H54 (cell line): Measurements from ENCODE around the gene NRGN.

Experiments used
- DNase-seq: peaks from one replicate; pipeline ENCODE4 v3.0.0; 2011; ENCODE audit warnings: low spot score, mixed read lengths; ENCODE audit not compliant: insufficient read length
- FAIRE-seq: peaks from 3 replicates; lab custom pipeline; 2011; peaks lifted over from hg19 to GRCh38; lab: Jason Lieb, UNC
- POLR2A ChIP-seq: IDR thresholded peaks from 2 replicates; pipeline ENCODE4 v1.6.1; 2011; ENCODE audit warnings: low read depth, mild to moderate bottlenecking, low read length

The NRGN gene

GRCh38 chr11:124739479-124740276 lies at the start of gene NRGN:
Gene NRGN (plus strand): TSS chr11:124739942. CDS start chr11:124740085, 143 bp downstream.
- TF ChIP-seq POLR2A: peak; percentile 26; the same call in 1 of the 2 replicates
- peak; percentile 83 for FAIRE-seq

GRCh38 chr11:124693142-124693541 lies 46.6 kb upstream of the NRGN start:
- no peak for DNase-seq
- TF ChIP-seq POLR2A: no peak
- no peak for FAIRE-seq

More at GRCh38 chr11:124739479-124740276, at the start of gene NRGN:
- peak; percentile 91 for DNase-seq

DNA sequence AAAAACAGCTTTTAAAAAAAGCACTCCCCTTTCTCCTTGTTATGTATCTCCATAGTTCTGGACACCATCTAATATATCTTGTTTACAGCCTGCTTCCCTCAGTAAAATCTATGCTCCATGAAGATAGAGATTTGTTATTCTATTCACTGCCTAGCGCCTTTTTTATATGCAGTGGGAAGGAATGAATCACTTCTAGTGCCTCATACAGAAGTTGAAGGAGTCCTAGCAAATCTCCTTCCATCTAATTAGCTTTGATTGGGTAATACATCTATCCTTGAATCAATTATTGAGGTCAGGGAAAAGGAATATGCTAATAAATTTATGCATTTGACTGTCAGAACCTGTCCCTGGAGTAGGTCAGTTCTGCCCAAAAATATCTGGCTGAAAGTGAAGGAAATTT lies 40.2 kb upstream of the NRGN start:
- DNase-seq (no peak), FAIRE-seq (no peak)
- no peak for TF ChIP-seq POLR2A

DNA sequence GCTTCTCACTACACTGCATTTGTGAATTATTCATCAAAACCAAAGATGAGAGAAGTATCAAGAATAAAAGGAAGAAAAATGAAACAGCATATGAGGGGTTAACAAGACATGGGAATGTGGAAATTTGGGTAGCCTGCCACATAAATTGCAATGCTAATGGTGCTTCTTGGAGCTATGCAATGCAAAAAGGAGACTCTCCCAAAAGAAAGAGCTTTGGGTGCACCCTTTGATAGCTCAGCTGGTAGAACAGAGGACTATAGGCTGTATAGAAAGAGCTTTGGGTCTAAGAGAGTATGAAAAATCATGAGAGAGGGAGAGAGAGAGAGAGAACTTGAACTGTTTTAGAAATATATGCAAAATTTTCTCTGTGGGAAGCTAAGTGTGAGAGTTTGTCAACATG lies 39.7 kb upstream of the NRGN start:
- no peak for TF ChIP-seq POLR2A
- no peak for FAIRE-seq

GRCh38 chr11:124707829-124708228 lies 31.9 kb upstream of the NRGN start:
- no peak for FAIRE-seq
- TF ChIP-seq POLR2A: no peak
- no peak for DNase-seq

More for the DNA sequence above, 39.7 kb upstream of the NRGN start:
- no peak for DNase-seq

GRCh38 chr11:124712392-124712791 lies 27.4 kb upstream of the NRGN start:
- TF ChIP-seq POLR2A: no peak
- no peak for DNase-seq
- FAIRE-seq: no peak

- FAIRE-seq (no peak), DNase-seq (no peak)
- no peak for TF ChIP-seq POLR2A
Measured at GRCh38 chr11:124716591-124716990, 23.2 kb upstream of the NRGN start.

DNA sequence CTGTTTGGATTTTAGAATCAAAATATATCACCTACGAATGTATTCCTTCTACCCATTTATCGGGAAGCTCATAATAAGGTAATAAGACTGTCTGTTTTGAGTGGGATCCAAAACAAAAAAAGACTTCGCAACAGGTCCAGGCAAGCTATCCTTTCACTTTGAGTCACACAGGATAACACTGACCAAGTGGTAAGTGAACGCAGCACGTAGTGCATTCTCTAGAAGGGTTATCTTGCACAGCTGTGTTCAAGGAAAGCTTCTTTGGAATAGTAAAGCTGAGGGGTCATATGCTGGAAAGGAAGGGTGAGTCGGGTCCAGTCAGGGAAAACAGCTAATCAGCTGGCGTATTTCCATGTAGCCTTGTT lies 22.3 kb upstream of the NRGN start:
- DNase-seq (no peak), FAIRE-seq (no peak)
- TF ChIP-seq POLR2A: no peak

- peak; percentile 15 for DNase-seq
- FAIRE-seq: no peak
- TF ChIP-seq POLR2A: no peak
Measured at GRCh38 chr11:124717786-124718651, 21.7 kb upstream of the NRGN start.

- no peak for TF ChIP-seq POLR2A
- FAIRE-seq (no peak), DNase-seq (no peak)
Measured at GRCh38 chr11:124718801-124719200, 20.9 kb upstream of the NRGN start.

DNA sequence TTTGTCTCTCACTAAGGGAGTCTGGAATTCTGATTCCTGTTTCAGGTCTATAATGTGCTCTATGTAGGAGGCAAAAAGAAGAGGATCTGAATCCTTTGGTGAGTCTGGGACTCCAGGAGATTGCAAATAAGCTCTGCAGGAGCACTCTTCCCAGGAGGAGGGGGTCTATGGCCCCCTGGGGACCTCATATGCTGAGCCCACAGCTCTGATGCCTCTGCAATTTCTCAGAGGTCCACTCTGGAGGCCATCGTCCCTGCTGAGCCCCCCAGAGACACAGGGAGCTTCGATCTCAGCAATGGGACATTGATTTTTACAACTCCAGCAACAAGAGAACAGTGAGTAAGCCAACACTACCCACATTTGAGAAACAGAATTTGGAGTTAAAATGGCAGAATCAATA lies 20.2 kb upstream of the NRGN start:
- FAIRE-seq (no peak), DNase-seq (no peak)
- TF ChIP-seq POLR2A: no peak

- FAIRE-seq: no peak
- TF ChIP-seq POLR2A: no peak
- no peak for DNase-seq
Measured at GRCh38 chr11:124722176-124722575, 17.6 kb upstream of the NRGN start.

DNA sequence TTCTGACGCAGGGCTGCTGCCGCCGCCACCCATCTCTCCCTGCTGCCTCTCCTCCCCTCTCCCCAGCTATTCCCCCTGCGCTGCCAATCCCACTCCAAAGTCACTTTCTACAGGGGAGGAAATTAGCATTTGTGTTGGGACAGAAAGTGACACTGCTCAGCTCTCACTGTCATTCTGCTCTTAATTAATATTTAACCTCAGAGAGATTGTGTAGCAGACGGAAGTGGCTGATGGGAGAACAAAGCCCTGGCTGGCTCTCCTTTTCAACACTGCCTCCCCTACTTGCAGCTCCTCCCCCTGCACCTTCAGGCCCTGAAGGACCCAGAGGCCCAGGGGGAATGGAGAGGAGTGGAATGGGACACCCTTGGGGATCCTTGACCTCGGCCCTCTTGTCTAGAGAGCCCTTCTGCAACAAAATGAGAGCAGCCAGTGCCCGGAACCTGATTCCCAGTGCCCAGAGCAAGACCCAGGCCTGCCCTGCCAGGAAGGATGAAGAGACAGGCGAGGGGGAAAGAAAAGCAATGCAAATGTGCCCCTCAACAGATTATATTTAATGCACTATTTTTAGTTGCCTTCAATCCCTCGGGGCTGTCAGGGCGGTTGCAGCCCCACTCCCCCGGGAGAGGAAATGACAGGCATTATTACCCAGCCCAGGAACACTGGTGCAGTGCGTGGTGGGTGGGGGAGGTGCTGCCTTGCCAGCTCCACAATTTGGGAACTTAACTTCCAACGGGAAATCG lies 14.6 kb upstream of the NRGN start:
- FAIRE-seq: no peak
- no peak for DNase-seq
- TF ChIP-seq POLR2A: no peak

GRCh38 chr11:124725719-124726105 lies 14.0 kb upstream of the NRGN start:
- FAIRE-seq (no peak), DNase-seq (no peak)
- no peak for TF ChIP-seq POLR2A
